ENCODE measurements around the gene GSG1.

The GSG1 gene

DNA sequence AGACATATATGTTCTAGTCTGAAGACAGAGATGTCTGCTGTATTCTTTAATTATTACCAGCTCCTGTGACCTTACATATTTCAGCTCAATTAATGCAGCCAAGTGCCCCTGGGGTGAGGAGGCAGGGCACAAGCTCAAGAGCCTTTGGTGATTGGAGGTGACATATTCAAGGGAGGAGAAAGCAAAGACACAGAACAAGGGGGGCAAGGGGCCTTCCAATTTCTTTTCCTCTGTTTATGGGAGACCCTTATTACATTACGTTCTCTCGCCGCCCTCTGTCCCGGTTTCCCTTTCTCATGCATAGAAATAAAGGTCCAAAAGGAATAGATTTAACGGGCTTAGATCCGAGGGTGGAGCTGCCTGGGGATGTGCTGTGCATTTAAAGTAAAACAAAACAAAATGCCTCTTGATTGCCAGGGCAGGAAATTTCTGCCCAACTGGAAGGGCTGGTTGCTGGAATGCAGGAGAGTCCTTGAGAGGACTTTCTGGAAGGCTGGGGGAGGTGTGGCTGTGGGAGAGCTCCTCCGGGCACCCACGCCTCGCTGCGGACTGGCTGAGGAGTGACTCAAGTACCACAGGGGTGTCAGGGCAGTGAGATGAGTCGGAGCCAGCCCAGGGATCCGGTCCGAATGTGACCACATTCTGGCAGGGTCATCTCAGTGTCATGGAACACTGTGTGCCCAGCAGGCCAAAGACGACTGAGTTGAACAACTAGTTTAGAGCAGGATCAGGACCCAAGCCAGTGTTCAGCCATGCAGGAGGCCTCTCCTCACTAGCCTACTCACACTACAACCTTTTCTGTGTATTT lies 32.1 kb upstream of the GSG1 start:
- no peaks in the 10 kb centered on the region for H3K4me1 ChIP-seq
- no peaks in the 10 kb centered on the region for H3K36me3 ChIP-seq
- no peaks in the 10 kb centered on the region for H3K9me3 ChIP-seq
- TF ChIP-seq, protein P1, sequence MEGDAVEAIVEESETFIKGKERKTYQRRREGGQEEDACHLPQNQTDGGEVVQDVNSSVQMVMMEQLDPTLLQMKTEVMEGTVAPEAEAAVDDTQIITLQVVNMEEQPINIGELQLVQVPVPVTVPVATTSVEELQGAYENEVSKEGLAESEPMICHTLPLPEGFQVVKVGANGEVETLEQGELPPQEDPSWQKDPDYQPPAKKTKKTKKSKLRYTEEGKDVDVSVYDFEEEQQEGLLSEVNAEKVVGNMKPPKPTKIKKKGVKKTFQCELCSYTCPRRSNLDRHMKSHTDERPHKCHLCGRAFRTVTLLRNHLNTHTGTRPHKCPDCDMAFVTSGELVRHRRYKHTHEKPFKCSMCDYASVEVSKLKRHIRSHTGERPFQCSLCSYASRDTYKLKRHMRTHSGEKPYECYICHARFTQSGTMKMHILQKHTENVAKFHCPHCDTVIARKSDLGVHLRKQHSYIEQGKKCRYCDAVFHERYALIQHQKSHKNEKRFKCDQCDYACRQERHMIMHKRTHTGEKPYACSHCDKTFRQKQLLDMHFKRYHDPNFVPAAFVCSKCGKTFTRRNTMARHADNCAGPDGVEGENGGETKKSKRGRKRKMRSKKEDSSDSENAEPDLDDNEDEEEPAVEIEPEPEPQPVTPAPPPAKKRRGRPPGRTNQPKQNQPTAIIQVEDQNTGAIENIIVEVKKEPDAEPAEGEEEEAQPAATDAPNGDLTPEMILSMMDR (IDR thresholded peaks at IDR 0.05; ENCODE audit: low read depth, low read length): no peak
- H3K27me3 ChIP-seq: peaks cover 8% of the 10 kb centered on the region
- no peak for DNase-seq
- no peak overlapping the region for H3K4me3 ChIP-seq (ENCODE audit: low read depth, low read length)

DNA sequence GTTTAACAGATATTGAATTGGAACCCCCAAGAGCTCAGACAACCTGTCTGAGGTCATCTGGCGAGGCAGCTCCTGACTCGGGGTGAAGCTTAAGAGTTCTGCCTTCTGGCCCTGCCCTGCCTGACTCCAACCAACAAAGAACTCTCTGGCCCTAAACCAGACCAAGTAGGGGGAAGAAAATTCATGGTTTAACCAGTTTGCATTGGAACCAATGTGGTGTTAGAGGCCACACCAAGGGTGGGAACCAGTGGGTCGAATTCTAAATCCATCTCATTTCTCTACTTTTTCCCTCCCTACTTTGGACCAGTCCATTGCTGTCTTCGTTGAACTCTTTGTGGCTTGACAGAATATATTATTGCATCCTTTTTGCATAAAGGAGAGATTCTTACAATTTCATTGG lies 30.4 kb upstream of the GSG1 start:
- Histone ChIP-seq H3K4me3 (ENCODE audit: low read depth, low read length) (no peak overlapping the region), H3K36me3 (no peaks in the 10 kb centered on the region), H3K9me3 (no peaks in the 10 kb centered on the region), H3K4me1 (no peaks in the 10 kb centered on the region), H3K27me3 (peaks cover 14% of the 10 kb centered on the region)
- DNase-seq: no peak
- TF ChIP-seq, protein P1 (IDR thresholded peaks at IDR 0.05; ENCODE audit: low read depth, low read length): no peak

DNA sequence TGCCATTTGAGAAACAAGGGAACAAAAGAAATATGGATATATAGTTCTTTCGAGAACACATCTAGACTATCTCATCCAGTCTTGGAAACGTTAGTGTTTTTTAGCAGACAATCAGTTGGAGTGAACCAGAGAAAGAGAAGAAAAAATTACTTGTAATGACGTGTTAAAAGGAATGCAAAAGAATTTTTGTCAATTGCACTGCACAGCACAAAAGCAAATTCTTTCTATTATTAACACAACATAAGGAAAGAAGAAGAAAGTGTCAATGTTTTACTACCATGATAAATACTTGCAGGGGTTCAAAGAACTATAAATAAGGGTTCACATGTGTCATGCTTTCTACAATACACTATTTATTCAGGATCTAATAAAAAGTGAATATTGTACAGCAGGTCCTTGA lies 27.5 kb upstream of the GSG1 start:
- Histone ChIP-seq H3K36me3 (no peaks in the 10 kb centered on the region), H3K9me3 (no peaks in the 10 kb centered on the region), H3K4me1 (no peaks in the 10 kb centered on the region), H3K27me3 (peaks cover 24% of the 10 kb centered on the region), H3K4me3 (ENCODE audit: low read depth, low read length) (no peak overlapping the region)
- DNase-seq: no peak
- TF ChIP-seq, protein P1 (IDR thresholded peaks at IDR 0.05; ENCODE audit: low read depth, low read length): no peak

DNA sequence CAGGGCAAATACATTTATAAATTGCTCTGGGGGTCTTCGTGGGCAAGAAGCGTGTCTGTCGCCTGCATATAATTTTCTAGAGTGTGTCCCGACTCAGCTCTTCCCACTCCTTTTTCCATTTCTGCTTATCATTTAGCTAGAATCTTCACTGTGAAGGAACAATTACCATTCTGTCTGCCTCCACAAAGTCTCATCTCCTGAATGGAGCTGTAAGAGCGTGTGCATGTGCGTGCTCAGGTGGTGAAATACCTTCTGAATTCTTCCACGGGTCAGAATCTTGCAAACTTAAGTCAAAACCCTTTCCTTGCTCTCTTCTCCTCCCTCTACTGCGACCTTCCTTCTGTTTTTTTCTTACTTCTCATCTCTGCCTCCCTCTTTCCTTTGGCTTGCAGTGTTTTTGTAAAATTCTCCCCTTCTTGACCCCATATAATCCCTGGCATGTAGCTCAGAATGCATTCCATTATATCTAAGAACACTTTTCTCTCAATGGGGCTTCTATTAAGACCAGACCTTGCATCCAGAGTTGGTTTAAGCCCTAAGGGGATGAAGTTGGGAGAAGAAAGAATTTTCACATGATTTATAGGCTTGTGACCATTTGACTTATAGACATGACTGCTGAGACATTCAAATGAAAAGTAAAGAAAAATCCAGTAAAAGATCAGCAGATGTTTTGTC lies 25.0 kb upstream of the GSG1 start:
- peaks cover 24% of the 10 kb centered on the region for H3K27me3 ChIP-seq
- no peak for DNase-seq
- no peak overlapping the region for H3K4me3 ChIP-seq (ENCODE audit: low read depth, low read length)
- no peaks in the 10 kb centered on the region for H3K9me3 ChIP-seq
- TF ChIP-seq, protein P1 (IDR thresholded peaks at IDR 0.05; ENCODE audit: low read depth, low read length): no peak
- H3K4me1 ChIP-seq: no peaks in the 10 kb centered on the region
- no peaks in the 10 kb centered on the region for H3K36me3 ChIP-seq

DNA sequence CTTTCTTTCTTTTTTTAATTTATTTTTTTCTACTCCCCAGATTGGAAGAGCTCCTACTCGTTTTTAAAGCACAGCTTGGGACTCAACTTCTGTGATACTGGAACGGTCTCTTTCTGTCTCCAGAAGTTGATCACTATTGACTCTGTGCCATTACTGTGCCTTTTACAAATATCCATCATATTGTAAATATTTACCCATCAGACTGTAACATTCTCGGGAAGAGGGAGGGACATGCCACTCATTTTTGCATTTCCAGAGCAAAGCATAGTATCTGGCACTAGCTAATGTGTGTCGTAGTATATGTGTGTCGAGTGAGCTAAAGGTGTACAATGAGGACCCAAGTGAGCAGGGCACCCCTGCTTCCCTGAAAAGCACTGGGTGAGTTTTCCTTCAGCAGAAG lies 24.0 kb upstream of the GSG1 start:
- TF ChIP-seq, protein P1 (IDR thresholded peaks at IDR 0.05; ENCODE audit: low read depth, low read length): no peak
- Histone ChIP-seq H3K36me3 (no peaks in the 10 kb centered on the region), H3K27me3 (peaks cover 24% of the 10 kb centered on the region), H3K9me3 (no peaks in the 10 kb centered on the region), H3K4me3 (ENCODE audit: low read depth, low read length) (no peak overlapping the region), H3K4me1 (no peaks in the 10 kb centered on the region)
- DNase-seq: no peak

DNA sequence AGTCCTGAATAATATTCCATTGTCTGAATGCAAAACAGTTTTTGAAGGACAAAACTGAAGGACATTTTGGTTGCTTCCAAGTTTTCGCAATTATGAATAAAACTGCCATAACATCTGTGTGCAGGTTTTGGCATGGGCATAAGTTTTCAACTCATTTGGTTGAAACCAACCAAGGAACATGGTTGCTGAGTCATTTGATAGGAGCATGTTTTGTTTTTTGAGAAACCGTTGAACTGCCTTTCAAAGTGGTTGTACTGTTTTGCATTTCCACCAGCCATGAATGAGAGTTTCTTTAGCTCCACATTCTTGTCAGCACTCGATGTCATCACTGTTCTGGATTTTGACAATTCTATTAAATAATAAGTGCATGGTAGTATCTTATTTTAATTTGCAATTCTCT lies 23.0 kb upstream of the GSG1 start:
- no peaks in the 10 kb centered on the region for H3K36me3 ChIP-seq
- peaks cover 24% of the 10 kb centered on the region for H3K27me3 ChIP-seq
- TF ChIP-seq, protein P1 (IDR thresholded peaks at IDR 0.05; ENCODE audit: low read depth, low read length): no peak
- no peaks in the 10 kb centered on the region for H3K9me3 ChIP-seq
- H3K4me1 ChIP-seq: no peaks in the 10 kb centered on the region
- H3K4me3 ChIP-seq (ENCODE audit: low read depth, low read length): no peak overlapping the region
- DNase-seq: no peak
